Measurements from ENCODE around the gene SAP30BP.

GRCh38 chr17:75628425-75628824 is 38.7 kb upstream of the SAP30BP start:
- TF ChIP-seq CTCF (IDR thresholded peaks at IDR 0.05 in 2 of 3, conservative IDR thresholded peaks at IDR 0.05 in 1 of 3; ENCODE audit: borderline replicate concordance in 1 of 3, insufficient read depth in 1 of 3, low read depth in 2 of 3, low read length in 2 of 3) (no peak), ATF3 (IDR thresholded peaks at IDR 0.05) (no peak), TCF7L2 (IDR thresholded peaks at IDR 0.05; ENCODE audit: borderline replicate concordance, extremely low read depth, insufficient read depth, insufficient read length) (no peak), ZNF274 (IDR thresholded peaks at IDR 0.05; ENCODE audit: low read depth, low read length) (no peak), ZBTB33 (IDR thresholded peaks at IDR 0.05; ENCODE audit: extremely low read depth, insufficient replicate concordance, low read length) (no peak), POLR2AphosphoS5 (IDR thresholded peaks at IDR 0.05; ENCODE audit: low read depth, low read length) (no peak), POLR2A (IDR thresholded peaks at IDR 0.05; ENCODE audit: borderline replicate concordance, extremely low read depth, insufficient read depth, insufficient read length) (no peak), FOSL1 (IDR thresholded peaks at IDR 0.05; ENCODE audit: low read depth) (no peak), REST (IDR thresholded peaks at IDR 0.05; ENCODE audit: low read depth) (no peak), MAX (IDR thresholded peaks at IDR 0.05) (no peak)
